ENCODE results near the gene FDPS. TPM values are rescaled to one million over a fixed set of nuclear protein-coding genes. Genes with fewer than 3 reads are reported as not detected.
"Not testable (repeated sequence)": the region's sequence is repeated elsewhere in the genome, so short reads cannot be mapped to it uniquely, and the experiment has no call there.

FDPS gene
- total RNA-seq, 1 experiment from 2014 or later, result 266 TPM

DNA sequence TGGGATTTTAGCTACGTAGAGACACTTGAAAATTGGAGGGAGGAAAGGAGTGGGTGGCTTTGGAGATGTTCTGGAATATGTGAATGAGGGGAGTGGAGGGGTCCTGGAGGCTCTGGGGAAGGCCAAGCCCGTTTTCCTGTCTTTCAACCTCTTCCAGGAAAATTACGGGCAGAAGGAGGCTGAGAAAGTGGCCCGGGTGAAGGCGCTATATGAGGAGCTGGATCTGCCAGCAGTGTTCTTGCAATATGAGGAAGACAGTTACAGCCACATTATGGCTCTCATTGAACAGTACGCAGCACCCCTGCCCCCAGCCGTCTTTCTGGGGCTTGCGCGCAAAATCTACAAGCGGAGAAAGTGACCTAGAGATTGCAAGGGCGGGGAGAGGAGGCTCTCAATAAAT, 11.6 kb downstream of the FDPS start:
- no peak for DNase-seq (ENCODE audit: low spot score)

DNA sequence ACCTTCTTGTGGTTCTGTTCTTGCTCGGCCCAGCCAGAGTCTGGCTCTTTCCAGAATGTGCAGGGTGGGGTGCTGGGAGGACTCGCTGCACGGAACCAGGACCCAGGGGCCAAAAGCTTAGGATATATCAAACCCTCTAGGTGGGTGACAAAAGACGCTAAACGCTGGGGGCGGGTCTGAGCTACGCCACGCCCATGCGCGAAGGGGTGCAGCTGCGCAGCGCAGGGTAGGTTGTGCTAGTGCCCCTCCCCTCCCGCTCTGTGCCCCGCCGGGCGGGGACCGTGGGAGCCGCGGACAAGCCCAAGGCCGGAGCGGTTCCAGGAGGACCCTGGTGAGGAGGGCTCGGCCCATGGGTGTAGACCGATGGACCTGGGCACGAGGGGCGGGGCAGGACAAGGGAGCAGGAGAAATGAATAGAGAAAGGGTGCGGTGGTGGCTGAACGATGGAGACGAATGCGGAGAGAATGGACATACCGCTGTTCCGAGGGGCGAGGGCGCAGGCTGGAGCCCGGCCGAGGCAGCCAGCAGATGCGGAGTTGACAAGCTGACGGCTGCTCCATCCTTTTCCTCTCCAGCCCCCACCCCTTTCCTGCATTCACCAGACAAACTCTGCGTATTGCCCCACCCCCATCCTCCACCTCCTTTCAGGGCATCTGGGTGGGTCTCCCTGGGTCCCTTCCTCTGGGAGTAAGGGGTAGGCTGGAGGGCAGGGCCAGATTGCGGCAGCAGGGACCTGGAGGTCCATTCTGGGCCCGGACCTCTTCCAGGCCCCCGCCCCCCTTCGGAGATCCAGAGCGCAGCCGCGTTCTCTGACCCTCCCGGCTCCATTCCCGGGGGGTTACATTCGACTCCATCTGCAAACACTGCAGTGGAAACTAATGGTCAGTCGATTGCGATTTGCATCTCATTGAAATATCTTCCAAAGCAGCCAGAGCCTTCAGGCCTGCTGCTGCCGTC, 12.3 kb downstream of the FDPS start, which contains the start of gene RUSC1:
RUSC1 (plus strand) TSS at position 234 of the 957 bp plus-strand sequence. CDS start 880 bp downstream, outside the sequence.
- no peak for DNase-seq (ENCODE audit: low spot score)

- DNase-seq (ENCODE audit: low spot score), result no peak
These were observed 13.2 kb downstream of the FDPS start for GRCh38 chr1:155321639-155322503.

DNA sequence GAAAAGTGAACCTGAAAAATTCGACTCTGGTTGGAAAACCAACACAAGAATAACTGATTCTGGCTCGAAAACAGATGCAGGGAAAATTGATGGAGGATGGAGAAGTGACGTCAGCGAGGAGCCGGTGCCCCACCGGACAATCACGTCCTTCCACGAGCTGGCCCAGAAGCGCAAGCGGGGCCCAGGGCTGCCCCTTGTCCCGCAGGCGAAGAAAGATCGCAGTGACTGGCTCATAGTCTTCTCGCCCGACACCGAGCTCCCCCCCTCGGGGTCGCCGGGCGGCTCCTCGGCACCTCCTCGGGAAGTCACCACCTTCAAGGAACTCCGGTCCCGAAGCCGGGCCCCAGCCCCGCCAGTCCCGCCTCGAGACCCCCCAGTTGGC, 13.9 kb downstream of the FDPS start:
- DNase-seq (ENCODE audit: low spot score), result no peak

- DNase-seq (ENCODE audit: low spot score), result peak; percentile 94
These were observed 14.5 kb downstream of the FDPS start for GRCh38 chr1:155322953-155323728.

DNA sequence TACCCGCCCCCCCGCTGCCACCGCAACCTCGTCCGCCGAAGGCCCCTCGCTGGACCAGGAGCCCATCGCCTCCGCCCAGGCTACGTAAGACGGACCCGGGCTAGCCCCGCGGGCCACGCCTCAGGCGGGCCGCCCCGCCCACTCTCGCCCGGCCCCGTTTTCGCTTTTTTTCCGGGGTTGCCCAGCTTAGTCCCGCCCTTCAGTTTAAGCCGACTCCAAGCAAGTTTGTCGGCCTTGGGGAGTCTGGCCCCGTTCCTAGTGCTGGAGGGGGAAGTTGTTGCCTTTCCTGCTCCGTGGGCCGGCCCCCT, 15.0 kb downstream of the FDPS start:
- DNase-seq (ENCODE audit: low spot score), result peak; percentile 85

- peak; percentile 97 for DNase-seq (ENCODE audit: low spot score)
These were observed 15.5 kb downstream of the FDPS start for GRCh38 chr1:155324037-155324716.

DNA sequence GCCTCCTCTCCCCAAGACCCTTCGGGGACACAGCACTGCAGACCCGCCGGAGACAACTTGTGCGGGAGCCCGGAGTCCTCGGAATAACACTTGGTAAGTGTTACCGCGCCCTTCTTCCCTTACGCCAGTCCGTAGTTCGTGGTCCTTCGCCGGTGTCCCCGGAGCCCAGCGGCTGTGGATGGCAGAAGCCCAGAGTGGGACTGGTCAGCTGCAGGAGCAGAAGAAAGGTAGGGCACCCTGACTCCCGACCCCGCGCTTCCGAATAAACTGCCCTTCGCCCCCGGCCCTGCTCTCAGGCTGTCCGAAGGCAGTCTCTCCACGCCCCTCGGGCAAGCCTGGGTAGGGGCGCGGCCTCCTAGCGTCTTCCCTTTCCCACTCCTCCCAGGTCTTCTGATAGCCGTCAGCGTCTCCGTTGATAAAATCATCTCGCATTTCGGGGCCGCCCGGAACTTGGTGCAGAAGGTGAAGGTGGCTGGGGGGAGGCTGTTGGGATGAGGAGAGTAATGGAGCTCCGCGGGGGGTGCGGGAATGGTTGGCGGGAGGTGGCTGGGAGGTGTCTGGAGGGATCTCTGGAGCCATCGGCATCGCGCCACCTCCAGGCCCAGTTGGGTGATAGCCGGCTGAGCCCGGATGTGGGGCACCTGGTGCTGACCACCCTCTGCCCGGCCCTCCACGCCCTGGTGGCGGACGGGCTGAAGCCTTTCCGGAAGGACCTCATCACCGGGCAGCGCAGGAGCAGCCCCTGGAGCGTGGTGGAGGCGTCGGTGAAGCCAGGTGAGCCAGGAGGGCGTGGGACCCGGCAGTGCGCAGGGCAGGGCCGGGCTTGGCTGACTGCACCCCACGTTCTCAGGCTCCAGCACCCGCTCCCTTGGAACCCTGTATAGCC, 16.3 kb downstream of the FDPS start:
- peak; percentile 58 for DNase-seq (ENCODE audit: low spot score)

DNA sequence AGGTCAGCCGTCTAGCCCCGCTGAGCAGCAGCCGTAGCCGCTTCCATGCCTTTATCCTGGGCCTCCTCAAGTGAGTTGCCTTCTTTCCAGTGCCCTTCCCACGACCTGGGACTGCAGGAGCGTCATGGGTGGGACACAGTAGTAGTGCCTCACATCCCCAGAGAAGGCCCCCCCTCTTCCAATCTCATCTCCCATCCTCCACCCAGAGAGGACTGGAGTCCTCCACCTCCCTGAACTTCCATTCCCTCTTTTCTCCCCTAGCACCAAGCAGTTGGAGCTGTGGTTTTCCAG, 16.9 kb downstream of the FDPS start:
- no peak for DNase-seq (ENCODE audit: low spot score)

GRCh38 chr1:155326020-155326526, 17.4 kb downstream of the FDPS start:
- DNase-seq (ENCODE audit: low spot score), result no peak

DNA sequence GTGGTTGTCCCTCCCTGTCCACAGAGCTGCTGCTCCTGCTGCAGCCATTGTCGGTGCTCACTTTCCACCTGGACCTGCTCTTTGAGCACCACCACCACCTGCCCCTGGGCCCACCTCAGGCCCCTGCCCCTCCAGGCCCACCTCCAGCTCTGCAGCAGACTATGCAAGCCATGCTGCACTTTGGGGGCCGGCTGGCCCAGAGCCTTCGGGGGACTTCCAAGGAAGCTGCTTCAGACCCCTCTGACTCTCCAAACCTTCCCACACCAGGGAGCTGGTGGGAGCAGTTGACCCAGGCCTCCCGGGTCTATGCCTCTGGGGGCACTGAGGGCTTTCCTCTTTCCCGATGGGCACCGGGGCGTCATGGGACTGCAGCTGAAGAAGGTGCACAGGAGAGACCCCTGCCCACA, 18.0 kb downstream of the FDPS start:
- DNase-seq (ENCODE audit: low spot score), result no peak

DNA sequence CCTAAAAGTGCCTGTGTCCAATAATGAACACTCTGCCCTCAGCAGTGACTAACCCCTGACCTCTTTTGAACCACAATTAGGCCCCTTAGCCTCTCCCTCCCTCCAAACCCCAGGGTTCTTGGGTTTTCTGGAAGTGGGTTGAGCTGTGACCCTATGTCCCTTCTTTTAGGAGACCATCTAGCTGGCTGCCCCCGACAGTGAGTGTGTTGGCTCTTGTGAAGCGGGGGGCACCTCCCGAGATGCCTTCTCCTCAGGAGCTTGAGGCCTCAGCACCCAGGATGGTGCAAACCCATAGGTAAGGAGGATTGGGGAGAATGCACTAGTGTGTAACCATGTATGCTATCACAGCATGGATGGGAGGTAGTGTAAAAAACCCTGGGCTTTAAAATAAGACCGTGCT, 19.3 kb downstream of the FDPS start:
- no peak for DNase-seq (ENCODE audit: low spot score)

GRCh38 chr1:155328856-155329255, 20.2 kb downstream of the FDPS start:
- DNase-seq (ENCODE audit: low spot score), result not testable (repeated sequence)

DNA sequence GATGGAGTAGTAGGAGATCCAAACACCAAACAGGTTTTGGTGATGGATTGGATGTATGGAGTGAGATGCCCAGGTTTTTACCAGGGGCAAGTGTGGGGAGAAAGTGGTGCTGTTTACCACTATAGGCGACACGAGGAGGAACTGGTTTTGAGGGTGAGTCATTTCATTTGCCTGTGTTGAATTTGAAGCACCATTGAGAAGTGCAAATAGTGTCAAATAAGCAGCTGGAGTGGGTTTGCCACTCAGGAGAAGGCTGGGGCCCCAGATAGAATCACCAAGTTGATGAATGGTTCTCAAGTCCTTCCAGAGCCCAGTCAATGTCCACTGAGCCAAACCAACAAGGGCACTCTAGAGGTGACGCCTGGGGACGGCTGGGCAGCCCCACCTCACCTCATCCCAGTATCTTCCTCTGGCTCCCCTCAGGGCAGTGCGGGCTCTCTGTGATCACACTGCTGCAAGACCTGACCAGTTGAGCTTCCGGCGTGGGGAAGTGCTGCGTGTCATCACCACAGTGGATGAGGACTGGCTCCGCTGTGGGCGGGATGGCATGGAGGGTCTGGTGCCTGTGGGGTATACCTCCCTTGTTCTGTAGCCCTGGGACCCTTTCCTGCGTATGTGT, 21.4 kb downstream of the FDPS start:
- no peak for DNase-seq (ENCODE audit: low spot score)

DNA sequence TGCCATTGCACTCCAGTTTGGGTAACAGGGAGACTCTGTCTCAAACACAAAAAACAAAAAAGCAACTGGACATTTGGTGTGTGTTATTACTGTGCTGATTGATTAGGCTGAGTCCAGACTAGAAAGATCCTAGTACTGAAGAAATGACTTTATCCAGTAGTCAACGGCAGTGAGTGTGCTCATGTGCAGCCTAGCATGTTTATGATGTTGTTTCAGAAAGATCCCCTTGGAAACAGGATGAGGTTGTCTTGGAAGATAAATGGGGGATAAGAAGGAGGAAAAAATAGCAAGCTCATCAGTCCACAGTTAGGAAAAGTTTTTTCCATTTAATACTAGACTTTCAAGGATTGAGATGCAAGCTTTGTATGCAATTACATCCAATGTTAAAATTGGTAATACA, 26.3 kb downstream of the FDPS start:
- no peak for DNase-seq (ENCODE audit: low spot score)

DNA sequence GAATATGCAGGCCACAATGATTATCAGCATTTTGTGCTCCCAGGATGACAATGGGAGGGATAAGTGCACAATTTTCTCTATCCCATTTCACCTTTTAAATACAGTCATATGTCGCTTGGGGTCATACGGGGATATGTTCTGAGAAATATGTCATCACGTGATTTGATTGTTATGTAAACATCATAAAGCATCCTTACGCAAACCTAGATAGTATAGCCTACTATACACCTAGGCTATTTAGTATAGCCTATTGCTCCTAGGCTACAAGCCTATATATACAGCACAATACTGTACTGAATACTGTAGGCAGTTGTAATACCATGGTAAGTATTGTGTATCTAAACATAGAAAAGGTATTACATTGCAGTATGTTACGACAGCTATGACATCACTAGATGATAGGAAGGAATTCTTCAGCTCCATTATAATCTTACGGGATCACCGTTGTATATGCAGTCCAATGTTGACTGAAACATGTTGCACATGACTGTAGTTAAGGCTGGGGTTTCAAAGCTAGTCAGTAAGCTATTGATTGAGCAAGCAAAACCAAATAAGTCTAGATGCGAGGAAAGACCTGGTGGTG, 30.9 kb downstream of the FDPS start:
- no peak for DNase-seq (ENCODE audit: low spot score)

- no peak for DNase-seq (ENCODE audit: low spot score)
These were observed 34.2 kb downstream of the FDPS start for GRCh38 chr1:155342842-155343241.

GRCh38 chr1:155352631-155353030, 44.0 kb downstream of the FDPS start:
- no peak for DNase-seq (ENCODE audit: low spot score)

DNA sequence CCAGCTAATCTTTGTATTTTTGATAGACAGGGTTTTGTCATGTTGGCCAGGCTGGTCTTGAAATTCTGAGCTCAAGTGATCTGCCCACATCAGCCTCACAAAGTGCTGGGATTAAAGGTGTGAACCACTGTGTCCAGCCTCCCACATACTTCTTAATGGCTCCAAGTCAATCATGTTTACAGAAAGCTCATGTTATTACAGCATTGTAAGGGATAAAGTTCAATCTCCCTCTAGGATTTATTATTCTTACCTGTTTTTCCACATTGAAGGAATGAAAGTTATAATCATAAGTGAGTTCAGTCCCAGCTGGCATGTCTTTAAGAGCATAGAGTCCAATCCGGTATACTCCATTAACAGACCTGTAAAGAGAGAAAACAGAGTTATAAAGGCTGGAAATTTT, 51.4 kb downstream of the FDPS start:
- DNase-seq (ENCODE audit: low spot score), result no peak

Measured in H4 (cell line).